CD4-positive, alpha-beta T cell treated with Interleukin-2 at 100 ng/mL for 4 hours (primary cell): ENCODE data around the gene RALGAPB.
"Not testable (repeated sequence)": the region's sequence is repeated elsewhere in the genome, so short reads cannot be mapped to it uniquely, and the experiment has no call there.

Experiments used
- DNase-seq: peaks from one replicate; pipeline ENCODE4 v3.0.0-alpha.2; 2020; ENCODE audit warnings: low spot score

RALGAPB gene

DNA sequence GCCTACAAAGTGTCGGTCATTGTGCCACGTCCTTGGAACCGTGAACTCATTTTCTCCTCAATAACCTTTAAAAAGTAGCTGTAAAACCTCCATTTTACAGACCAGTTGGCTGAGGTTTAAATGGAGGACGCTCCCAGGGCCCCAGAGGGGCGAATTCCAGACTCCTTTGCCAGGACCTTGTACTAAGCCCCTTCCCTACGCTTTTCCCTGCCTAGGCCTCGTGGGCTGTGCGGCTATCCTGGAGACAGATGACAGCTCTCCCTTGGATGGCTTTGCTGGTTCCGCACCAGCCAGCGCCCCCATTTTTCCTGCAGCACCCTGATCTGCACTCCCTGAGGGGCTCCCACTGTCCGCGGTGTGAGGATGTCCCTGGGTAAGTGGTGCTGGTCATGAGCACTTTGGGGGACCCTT is 25.4 kb upstream of the RALGAPB start:
- no peak for DNase-seq

DNA sequence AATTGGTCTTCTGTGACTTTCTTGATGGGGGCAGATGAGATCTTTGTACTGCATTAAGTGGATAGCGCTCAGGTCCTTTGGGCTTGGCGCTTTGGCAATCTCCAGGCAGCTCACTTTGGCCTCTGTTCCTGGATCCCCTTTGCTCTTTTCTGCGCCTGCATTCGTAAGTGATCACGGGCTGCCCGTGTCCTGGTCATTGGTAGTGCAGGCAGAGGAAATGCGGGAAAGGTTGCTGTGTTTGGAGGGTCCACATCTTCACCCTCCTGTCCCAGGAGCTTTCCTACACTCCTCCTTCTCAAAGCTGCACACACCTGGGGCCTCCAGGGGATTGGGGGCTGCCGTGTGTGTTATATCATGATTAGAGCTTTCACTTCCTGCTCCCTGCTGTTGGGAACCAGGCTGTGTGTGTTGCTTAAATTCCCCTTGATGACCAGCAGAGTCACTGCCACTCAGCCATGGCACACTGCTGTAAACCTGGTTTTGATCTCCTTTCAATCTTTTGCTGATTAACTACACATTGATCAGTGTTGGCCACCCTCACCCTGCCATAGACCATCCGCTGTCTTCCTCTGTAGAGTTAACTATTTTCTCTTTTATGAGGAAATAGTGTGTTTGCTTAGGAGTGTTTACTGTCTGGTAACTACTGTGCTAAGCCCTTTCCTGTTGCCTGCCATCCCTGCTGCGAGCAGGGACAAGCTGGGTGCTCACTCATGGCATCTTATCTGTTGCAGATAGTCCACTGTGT is 24.5 kb upstream of the RALGAPB start:
- no peak for DNase-seq

DNA sequence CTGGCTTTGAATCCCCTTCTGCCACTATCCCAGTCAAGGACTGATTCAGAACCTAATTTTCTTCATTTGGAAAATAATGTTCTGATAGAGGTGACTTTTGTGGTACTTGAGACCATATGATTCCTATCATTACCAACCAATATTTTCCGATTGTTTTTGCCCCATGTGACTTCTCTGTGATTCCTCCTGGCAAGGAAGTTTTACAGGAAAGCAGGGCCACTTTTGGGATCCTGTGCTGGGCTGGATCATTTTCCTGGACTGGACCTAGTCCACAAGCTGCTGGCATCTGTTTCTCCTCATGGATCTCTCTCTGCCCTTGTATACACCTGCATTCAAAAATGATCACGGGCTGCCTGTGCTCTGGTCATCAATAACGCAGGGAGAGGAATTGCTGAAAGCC is 23.6 kb upstream of the RALGAPB start:
- no peak for DNase-seq

DNA sequence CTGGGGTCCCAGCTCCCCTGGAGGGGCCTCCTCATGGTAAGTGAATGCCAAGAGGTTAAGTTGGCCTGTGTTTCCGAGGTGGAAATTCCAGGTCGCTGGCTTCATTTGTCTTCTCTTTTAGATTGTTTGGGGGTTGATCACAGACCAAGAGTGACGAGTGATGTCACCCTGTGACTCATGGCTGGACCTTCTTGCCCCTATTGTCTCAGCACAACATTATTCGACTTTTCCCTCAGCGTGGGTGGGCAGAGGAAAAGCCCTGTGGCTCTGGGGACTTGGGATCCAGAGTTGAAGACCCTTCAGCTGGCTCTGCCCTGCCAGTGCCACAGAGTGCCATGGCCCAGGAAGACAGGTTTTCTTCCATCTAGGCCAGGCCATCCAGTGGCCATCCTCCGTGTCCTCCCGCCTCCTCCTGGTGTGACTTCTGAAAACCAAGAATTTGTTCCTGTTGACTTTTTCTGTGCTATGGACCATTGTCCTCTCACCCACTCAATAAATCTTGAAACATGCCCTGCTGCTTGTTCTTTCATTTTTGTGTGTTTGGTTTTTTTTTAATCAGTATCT is 22.1 kb upstream of the RALGAPB start:
- no peak for DNase-seq

DNA sequence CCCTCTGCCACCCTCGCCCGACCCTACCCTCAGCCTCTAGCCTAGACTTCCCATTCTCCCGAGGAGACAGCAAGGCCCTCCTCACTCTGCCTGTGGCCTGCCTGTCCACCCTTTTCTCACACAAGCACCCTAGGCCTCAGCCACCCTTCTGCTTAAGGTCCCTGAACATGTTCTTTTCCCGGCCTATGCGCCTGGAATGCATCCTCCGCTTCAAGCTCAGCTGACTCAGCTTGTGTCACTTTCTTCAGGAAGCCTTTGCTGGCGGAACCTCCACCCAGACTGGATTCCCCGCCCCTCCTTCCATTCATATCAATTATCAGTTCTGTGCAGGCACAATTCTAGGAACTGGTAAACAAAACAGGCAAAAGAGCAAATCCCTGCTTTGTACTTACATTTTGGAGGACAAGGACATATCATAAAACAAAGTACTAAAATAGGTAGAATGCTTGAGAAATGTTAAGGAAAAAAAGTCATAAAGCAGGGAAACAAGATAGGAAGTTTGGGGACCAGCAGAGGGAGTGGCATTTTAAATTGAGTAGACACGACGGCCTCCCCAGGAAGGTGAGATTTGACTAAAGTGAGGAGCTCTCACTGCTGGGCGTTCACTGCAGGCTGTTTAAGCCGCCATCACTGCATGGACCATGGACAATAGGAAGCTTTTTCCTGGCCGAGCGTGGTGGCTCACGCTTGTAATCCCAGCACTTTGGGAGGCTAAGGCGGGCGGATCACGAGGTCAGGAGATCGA is 19.6 kb upstream of the RALGAPB start:
- DNase-seq = no peak

DNA sequence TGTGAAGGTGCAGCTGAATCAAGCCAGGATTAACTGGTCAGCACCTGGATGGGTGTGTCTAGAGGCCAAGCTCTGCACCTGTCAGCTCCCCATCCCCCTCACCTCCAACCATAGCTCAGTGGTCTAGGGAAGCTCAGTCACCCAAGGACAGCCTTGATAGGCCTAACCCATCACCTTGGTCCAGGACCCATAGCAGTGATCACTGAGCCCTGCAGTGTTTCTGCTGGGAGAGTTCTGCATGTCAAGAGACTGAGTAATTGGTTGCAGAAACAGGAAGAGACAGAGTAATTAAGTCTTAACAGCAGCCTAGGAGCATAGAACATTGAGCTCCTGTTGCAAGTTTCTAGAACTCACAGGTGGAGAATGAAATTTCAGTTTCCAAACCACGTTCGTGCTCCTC is 18.7 kb upstream of the RALGAPB start:
- DNase-seq = no peak

DNA sequence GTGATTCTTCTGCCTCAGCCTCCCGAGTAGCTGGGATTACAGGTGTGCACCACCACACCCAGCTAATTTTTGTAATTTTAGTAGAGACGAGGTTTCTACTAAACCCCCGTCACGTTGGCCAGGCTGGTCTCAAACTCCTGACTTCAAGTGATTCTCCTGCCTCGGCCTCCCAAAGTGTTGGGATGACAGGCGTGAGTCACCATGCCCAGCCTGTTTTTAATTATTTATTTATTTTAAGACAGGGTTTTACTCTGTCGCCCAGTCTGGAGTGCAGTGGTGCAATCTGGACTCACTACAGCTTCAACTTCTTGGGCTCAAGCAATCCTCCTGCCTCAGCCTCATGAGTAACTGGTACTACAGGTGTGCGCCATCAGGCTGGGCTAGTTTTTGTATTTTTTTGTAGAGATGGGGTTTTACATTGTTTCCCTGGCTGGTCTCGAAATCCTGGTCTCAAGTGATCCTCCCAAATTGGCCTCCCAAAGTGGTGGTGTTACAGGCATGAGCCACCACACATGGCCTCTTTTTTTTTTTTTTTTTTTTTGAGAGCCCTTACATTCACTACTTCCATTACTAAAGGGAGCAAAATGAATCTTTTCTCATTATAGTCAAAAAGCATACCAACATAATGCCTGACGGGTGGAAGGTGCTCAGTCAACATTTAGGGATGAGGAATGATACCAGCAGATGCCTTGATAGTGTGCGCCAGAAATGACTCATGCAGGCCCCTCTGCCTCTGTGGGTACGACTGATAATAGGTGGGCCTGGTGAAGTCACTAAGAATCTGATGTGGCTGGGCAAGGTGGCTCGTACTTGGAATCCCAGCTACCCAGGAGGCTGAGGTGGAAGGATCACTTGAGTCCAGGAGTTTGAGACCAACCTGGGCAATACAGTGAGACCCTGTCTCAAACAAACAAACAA is 17.8 kb upstream of the RALGAPB start:
- no peak for DNase-seq

DNA sequence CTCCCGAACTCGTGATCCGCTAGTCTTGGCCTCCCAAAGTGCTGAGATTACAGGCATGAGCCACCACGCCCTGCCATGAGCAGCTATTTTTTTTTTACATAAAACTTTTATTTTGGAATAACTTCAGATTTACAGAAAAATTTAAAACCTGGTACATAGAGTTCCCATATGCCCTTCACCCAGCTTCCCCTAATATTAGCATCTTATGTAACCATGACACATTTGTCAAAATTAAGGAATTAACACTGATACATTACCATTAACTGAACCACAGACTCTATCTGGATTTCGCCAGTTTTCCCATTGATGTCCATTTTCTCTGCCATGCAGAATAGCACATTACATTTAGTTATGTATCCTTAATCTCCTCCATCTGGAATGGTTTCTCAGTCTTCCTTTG is 14.3 kb upstream of the RALGAPB start:
- no peak for DNase-seq

DNA sequence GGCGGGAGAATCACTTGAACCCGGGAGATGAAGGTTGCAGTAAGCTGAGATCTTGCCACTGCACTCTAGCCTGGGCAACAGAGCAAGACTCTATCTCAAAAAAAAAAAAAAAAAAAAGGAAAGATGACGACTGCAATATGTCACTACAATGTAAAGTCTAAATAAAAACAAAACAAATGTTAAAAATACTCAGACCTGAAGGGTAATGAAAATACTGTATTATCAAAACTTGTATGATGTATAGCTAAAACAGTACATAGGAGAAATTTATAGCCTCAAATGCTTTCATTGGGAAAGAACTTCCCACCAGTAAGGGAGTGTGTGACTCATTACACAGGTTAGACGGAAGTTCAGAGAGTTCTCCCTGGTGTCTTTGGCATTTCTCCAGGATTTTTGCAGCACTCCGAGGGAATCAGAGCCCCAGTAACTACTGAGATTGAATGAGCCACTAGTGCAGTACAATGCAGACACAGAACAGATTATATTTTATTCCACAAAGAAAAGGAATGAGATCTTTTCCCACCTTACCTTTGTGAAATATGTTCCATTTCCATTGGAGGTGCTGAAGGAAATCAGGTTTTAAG is 12.5 kb upstream of the RALGAPB start:
- DNase-seq = no peak

DNA sequence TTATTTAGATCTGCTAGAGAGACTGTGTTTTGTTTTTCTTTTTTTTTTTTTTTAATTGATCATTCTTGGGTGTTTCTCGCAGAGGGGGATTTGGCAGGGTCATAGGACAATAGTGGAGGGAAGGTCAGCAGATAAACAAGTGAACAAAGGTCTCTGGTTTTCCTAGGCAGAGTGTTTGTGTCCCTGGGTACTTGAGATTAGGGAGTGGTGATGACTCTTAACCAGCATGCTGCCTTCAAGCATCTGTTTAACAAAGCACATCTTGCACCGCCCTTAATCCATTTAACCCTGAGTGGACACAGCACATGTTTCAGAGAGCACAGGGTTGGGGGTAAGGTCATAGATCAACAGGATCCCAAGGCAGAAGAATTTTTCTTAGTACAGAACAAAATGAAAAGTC is 12.0 kb upstream of the RALGAPB start:
- not testable (repeated sequence) for DNase-seq

DNA sequence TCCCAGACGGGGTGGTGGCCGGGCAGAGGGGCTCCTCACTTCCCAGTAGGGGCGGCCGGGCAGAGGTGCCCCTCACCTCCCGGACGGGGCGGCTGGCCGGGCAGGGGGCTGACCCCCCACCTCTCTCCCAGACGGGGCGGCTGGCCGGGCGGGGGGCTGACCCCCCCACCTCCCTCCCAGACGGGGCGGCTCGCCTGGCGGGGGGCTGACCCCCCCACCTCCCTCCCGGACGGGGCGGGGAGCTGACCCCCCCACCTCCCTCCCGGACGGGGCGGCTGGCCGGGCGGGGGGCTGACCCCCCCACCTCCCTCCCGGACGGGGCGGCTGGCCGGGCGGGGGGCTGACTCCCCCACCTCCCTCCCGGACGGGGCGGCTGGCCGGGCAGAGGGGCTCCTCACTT is 11.5 kb upstream of the RALGAPB start:
- DNase-seq = not testable (repeated sequence)

DNA sequence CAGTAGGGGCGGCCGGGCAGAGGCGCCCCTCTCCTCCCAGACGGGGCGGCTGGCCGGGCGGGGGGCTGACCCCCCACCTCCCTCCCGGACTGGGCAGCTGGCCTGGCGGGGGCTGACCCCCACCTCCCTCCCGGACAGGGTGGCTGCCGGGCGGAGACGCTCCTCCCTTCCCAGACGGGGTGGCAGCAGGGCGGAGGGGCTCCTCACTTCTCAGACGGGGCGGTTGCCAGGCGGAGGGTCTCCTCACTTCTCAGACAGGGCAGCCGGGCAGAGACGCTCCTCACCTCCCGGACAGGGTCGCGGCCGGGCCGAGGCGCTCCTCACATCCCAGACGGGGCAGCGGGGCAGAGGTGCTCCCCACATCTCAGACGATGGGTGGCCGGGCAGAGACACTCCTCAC is 11.1 kb upstream of the RALGAPB start:
- not testable (repeated sequence) for DNase-seq

DNA sequence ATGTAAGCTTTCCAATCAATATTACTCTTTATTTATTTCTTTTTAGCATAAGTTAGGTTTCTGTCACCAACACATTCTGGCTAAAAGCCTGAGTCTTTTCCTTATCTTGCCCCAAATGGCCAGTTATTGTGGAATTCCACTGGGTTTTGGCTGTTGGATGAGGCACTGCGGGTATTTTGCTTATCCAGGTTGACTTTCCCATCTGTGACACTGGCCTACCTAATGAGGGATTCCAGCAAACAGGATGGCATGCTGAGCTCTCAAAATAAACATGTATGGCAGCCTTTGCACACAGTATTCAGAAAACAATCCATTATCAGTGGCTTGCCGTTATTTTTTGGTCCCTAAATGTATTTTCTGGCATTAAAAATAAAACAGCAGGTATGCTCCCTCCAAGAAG is 6.5 kb upstream of the RALGAPB start:
- DNase-seq = no peak

DNA sequence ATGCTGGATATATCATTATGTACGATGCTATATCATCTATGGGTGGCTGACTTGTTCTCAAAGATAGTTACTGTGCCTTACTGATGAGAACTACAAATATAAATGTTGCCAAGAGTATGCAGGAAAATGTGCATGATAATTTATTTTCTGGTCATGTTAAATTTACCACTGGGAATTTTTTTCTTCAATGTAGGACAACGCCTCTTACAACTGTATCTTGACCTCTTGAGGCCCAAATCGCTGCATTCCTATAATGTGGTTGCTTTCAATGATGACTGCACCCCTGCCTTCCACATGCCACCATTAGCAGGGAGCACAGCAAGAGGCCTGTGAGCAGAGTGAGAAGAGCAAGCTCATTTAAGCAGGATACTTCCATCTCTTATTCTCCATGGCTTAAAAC is 5.7 kb upstream of the RALGAPB start:
- no peak for DNase-seq

DNA sequence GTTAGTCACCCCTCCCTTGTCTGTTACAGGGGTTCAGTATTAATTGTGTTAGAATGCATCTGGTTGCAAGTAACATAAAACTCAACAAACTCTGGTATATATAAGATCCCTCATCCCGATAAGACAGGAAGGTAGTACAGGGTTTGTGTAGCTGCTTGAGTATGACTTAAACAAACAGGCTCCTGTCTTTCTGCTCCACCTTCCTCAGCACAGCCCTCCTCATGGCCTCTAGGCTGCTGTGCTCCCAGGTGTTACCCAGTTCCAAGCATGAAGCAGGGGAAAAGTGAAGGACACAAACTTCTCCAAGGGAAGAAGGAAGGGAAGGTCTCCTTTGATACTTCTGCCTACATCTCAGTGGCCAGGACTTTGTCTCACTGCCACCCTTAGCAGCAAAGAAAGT is 1.4 kb upstream of the RALGAPB start:
- no peak for DNase-seq

DNA sequence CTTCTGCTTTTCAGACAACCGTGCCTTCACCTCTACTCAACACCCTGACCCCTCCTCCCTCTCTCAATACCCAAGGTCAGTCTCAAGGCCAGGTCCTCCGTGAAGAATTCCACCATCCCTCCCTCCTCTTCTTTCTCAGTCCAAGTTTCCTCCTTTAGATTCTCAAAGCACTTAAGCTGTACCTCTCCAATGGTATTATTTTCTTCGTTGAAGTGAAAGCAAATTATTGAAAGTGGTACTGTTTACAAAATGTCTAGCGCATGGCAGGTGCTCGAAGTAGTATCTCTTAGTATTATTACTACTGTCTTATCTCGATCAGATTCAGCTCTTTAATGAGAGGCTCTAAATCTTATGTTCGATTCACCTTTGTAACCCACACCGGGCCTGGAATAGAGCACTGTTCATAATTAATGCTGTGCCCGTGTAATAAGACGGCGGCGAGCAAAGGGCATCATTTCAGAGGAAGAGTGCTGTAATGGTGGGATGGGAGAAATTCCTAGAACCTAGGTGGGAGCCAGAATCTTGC is 593 bp upstream of the RALGAPB start:
- DNase-seq = no peak

DNA sequence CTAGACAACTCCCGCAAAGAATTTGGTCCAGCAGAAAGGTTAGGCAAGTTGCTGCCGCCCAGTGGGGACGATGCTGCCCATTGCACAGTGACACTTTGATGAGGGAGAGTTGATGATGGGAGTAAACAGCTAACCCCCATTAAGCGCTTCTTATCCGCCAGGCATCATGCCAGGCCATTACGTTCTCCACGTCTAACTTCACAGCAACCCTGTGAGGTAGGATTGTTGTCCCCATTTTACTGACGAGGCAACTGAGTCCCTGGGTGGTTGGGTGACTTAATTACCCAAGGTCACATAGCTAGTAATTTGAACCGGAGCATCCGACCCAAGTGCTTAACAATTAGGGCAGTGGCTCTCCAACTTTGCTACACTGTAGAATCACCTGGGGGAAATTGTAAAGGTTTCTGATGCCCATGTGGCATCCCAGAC is 738 bp downstream of the RALGAPB start:
- DNase-seq = no peak

DNA sequence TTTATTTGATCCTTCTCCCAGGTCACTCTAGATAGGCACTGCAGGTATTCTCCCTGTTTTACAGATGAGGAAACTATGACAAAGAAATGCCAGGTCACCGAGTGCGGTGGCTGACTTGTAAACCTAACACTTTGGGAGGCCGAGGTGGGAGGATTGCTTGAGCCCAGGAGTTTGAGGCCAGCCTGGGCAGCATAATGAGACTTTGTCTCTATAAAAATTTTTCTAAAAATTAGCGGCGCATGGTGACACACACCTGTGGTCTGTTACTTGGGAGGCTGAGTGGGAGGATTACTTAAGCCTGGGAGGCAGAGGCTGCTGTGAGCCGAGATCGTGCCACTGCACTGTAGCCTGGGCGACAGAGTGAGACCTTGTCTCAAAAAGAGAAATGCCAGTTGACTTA is 5.1 kb downstream of the RALGAPB start:
- DNase-seq = no peak

DNA sequence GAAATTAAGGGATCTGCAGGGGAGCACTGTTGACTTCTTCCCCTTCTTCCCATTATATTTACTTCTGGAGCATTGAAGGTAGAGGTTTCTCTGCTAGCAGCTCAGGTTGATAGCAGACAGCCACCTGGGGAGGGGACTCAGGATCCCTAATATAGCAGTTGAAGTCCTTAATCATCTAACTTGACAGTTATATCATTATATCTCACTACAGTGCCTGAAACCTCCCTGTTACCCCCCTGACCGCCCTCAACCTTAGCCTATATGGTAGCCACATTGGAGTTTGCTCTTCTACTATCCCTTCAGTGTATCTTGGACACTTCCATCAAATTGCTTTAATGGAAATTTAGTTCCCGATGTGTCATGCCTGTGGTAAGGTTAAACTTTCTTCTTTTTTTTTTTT is 7.0 kb downstream of the RALGAPB start:
- DNase-seq = no peak

DNA sequence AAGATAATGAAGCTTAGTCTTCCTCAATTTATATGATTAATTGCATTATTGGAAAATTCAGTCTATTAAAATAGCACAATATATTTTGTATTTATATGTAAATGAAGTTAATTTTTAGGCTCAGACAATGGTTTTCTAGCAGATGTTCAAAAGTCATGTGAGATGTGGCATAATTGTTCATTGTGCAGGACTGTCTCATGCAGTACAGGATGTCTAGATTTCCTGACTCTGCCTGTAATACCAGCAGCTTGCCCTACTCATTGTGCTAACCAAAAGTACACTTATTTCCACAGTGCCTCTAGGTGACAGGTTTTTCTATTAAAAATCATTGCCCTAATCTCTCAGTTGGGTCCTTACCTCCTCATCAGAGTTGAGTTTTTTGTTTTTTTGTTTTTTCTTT is 12.4 kb downstream of the RALGAPB start:
- DNase-seq = no peak

DNA sequence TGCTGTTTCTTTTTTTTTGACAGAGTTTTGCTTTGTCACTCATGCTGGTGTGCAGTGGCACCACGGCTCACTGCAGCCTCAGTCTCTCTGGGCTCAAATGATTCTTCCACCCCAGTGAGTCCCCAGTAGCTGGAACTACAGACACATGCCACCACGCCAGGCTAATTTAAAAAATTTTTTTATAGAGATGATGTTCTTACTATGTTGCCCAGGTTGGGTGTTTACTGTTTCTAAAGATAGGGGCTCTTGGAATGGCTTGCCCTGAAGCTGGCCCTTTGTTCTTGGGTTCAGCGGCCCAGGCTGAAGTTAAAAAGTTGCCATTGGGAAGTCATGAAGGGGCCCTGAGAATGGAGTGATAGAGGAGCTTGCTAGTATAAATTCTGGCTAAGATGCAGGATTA is 16.5 kb downstream of the RALGAPB start:
- DNase-seq = no peak
